LNCaP clone FGC (cell line): Measurements from ENCODE around the gene INPP5D.
"Not testable (repeated sequence)": the region's sequence is repeated elsewhere in the genome, so short reads cannot be mapped to it uniquely, and the experiment has no call there.

ENCODE experiments used
- DNase-seq: peaks from one replicate; pipeline ENCODE4 v3.0.0-alpha.2; 2011; ENCODE audit warnings: low read depth
- H3K4me3 ChIP-seq: 2 replicates; pipeline ENCODE4 v1.5.1; 2011; ENCODE audit warnings: mild to moderate bottlenecking, low read depth, low read length, control low read depth
- TF ChIP-seq, protein P1 (sequence below): IDR thresholded peaks from 2 replicates; pipeline ENCODE4 v1.5.1; 2012; ENCODE audit warnings: mild to moderate bottlenecking; ENCODE audit not compliant: control insufficient read depth, insufficient read depth; ENCODE audit errors: extremely low read depth

Gene INPP5D

DNA sequence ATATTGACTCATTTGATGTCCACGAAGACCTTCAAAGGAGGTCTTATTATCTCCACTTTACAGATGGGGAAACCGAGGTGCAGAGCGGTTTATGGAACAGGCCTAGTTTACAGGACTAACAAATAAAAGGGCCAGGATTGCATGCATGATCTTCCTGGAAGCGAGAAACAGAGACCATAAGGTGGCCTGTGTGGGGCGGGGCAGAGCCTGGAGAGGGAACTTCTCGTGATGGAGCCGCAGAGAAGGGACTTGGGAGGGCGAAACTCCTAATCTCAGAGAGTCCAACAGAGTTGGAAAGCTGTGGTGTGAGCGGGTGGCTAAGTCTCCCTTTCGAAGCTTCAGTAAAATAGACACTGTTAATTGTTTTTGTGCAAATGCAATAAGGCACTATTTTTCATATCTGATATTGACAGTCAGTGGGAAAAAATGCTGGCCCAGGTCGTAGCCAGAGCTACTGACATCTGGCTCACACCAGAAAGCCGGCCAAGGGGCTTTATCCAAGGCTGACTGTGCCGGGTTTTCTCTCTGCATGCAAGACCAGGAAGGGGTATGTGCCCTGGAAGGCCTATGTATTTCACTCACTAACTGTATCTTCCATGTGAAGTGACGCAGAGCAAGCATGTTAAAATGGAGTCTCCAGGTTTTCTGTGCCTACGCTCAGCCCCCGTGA, 4.5 kb downstream of the INPP5D start:
- H3K4me3 ChIP-seq, result no peak overlapping the region
- TF ChIP-seq, protein P1, sequence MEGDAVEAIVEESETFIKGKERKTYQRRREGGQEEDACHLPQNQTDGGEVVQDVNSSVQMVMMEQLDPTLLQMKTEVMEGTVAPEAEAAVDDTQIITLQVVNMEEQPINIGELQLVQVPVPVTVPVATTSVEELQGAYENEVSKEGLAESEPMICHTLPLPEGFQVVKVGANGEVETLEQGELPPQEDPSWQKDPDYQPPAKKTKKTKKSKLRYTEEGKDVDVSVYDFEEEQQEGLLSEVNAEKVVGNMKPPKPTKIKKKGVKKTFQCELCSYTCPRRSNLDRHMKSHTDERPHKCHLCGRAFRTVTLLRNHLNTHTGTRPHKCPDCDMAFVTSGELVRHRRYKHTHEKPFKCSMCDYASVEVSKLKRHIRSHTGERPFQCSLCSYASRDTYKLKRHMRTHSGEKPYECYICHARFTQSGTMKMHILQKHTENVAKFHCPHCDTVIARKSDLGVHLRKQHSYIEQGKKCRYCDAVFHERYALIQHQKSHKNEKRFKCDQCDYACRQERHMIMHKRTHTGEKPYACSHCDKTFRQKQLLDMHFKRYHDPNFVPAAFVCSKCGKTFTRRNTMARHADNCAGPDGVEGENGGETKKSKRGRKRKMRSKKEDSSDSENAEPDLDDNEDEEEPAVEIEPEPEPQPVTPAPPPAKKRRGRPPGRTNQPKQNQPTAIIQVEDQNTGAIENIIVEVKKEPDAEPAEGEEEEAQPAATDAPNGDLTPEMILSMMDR, result no peak
- DNase-seq, result no peak

DNA sequence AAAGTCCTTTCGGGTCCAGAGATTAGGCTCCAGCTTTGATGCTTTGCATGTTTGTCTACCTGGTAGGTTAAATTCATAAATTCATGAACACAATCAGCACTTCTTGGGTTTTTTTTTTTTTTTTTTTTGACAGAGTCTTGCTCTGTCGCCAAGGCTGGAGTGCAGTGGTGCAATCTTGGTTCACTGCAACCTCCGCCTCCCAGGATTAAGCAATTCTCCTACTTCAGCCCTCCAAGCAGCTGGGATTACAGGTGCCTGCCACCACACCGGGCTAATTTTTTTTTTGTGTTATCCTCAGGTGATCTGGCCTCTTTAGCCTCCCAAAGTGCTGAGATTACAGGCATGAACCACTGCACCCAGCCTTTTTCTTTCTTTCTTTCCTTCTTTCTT, 5.1 kb downstream of the INPP5D start:
- not testable (repeated sequence) for H3K4me3 ChIP-seq, DNase-seq

DNA sequence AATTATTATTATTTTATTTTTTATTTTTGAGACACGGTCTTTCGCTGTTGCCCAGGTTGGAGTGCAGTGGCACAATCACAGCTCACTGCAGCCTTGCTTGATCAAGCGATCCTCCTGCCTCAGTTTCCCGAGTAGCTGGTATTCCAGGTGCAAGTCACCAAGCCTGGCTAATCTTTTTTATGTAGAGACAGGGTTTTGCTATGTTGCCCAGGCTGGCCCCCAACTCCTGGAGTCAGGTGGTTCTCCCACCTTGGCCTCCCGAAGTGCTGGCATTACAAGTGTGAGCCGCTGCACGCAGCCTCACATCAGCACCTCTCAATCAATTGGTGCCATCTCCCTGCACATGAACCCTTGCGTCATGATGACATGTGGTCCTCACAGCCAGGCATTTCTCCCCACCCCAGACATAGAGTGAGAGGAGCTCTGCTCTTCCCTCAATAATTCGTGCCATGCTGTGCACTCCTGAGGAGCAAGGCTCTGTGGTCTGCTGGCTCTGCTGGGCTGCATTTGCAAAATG, 5.9 kb downstream of the INPP5D start:
- DNase-seq, result no peak
- TF ChIP-seq, protein P1, result no peak
- no peak overlapping the region for H3K4me3 ChIP-seq

- TF ChIP-seq, protein P1, result no peak
- H3K4me3 ChIP-seq, result no peak overlapping the region
- no peak for DNase-seq
Observed at GRCh38 chr2:233068762-233069418, 8.7 kb downstream of the INPP5D start.

DNA sequence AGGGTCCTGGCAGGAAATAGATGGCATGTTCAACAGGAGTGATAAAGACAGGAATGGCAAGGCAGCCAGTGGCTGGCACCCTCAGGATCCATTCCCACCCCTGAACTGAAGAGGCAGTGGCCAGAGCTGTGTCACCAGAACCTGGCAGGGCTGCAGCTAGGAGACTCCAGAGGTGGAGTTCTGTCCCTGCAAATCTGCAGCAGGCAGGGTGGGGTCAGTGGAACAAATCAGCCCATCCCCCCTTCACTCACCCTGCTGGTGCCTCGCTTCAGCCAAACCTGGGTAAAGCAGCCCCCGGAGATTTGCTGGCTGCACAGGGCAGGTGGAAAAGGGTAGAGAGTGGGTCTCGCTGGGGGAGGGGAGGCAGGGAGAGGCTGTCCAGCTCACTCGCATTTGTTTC, 12.7 kb downstream of the INPP5D start:
- H3K4me3 ChIP-seq, result no peak overlapping the region
- TF ChIP-seq, protein P1, result no peak
- DNase-seq, result no peak

GRCh38 chr2:233074106-233074505, 14.0 kb downstream of the INPP5D start:
- no peak for DNase-seq
- no peak overlapping the region for H3K4me3 ChIP-seq
- TF ChIP-seq, protein P1, result no peak

DNA sequence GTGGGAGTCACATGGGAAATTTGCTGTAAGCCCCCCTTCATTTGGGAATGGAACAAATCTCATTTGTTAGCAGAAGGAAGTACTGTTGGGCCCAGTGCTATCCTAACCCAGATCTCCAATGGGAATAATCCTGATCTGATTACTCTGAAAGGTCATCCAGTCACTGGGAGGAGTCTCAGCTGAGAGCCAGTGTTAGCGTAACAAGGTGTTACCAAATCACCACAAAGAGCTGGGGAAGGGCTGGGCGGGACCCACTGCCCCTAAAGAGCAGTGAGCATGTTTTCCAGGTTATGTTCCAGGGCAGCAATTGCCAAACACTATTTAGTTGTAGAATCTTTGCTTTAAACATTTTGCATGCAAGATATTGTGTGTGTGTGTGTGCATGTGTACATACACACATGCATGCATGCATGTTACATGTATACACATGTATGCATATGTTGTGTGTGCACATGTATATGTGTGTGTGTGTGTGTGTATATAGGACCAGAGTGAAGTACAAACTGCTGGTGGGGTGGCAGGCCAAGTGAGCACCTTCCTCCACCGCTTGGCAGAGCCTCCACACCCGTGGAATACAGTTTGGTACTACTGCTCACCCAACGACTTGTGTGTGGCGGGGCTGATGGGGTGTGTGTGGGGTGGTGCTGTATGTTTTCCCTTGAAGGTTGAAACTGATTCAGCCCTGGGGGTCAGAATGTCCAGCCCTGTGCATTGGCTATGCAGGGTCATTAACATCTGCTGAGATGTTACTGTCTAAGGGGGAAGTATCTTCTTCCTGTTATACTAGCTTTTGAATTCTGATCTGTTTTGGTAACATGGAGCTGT, 15.2 kb downstream of the INPP5D start:
- TF ChIP-seq, protein P1, result no peak
- no peak overlapping the region for H3K4me3 ChIP-seq
- no peak for DNase-seq
